GM19452 (cell line): Measurements from ENCODE around the gene FHL3.
"Not testable (repeated sequence)": the region's sequence is repeated elsewhere in the genome, so short reads cannot be mapped to it uniquely, and the experiment has no call there.

Experiments
- ATAC-seq: cut with Tn5 transposase; IDR thresholded peaks from one replicate; pipeline ENCODE4 v1.9.1; 2021; ENCODE audit not compliant: unreplicated experiment

FHL3 gene

GRCh38 chr1:37995751-37996345, 9.5 kb downstream of the FHL3 start:
- ATAC-seq = no peak

GRCh38 chr1:37994886-37995566, 10.3 kb downstream of the FHL3 start:
- ATAC-seq = no peak

DNA sequence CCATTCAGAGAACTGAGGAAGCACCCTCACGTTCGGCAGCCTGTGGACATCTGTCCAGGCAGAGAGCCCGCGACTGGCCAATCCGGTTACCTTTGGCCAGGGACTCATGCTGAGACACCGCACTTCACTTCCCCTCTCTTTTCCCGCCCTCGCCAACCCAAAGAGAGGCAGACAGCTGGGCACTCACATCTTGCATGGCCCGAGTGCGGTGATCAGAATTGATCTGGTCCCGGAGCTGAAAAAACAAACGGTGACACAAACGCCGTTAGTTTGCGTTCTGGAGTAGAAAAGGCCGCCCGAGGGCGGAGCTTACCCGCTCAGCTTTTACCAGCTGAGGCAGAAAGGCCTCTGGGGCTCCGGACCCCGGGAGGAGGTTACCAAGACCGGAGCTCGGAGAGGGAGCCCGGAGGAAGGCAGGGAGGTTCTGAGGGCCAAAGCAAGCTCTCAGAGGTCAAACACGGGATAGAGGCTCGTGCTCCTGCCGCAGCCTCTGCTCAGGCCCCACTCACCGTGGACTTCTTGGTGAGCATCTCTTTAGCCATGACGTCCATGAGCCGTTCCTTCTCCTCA, 15.9 kb downstream of the FHL3 start:
- ATAC-seq = peak; percentile 22

- ATAC-seq = no peak
Measured at GRCh38 chr1:37987679-37988078, 17.6 kb downstream of the FHL3 start.

DNA sequence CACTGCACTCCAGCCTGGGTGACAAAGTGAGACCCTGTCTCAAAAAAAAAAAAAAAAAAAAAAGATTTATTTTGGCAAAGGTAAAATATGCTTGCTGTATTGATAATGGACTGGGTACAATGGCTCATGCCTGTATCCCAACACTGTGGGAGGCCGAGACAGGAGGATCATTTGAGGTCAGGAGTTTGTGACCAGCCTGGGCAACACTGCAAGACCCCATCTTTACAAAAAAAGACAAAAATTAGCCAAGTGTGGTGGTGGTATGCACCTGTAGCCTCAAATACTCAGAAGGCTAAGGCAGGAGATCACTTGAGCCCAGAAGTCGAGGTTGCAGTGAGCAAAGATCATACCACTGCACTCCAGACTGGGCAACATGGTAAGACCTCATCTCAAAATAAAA, 21.8 kb downstream of the FHL3 start:
- ATAC-seq = no peak

DNA sequence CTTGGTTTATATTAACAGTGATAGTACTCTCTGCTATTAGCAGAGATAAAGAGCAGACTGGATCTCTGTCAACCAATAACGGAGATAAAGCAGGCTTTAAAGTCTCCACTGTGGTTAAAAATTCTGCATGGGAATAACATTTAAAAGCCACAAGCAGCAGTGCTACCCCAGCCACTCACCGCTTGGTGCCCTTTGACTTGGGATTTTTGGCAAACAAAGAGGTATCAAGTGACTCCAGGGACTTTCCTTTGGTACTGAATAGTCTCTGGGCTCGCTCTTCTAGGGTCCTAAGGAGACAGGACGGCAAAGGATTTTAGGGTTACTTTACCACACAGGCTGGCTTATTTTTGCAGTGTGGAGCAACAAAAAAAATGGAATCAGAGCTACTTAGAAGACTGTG, 26.8 kb downstream of the FHL3 start:
- no peak for ATAC-seq

DNA sequence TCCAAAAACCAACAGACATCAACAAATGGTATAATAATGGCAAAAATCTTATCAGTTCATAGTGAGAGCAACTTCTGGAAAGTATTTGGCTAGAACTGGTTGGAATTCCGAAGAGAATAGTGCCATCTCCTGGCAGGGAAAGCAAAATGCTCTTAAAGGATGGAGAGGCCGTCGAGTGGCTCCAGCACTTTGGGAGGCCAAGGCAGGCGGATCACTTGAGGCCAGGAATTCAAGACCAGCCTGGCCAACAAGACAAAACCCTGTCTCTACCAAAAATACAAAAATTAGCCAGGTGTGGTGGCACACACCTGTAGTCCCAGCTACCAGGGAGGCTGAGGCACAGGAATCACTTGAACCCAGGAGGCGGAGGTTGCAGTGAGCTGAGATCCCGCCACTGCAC, 30.2 kb downstream of the FHL3 start:
- not testable (repeated sequence) for ATAC-seq

- ATAC-seq = no peak
Measured at GRCh38 chr1:37974567-37974966, 30.7 kb downstream of the FHL3 start.

GRCh38 chr1:37973684-37974083, 31.6 kb downstream of the FHL3 start:
- not testable (repeated sequence) for ATAC-seq

- no peak for ATAC-seq
Measured at GRCh38 chr1:37965301-37965700, 40.0 kb downstream of the FHL3 start.

DNA sequence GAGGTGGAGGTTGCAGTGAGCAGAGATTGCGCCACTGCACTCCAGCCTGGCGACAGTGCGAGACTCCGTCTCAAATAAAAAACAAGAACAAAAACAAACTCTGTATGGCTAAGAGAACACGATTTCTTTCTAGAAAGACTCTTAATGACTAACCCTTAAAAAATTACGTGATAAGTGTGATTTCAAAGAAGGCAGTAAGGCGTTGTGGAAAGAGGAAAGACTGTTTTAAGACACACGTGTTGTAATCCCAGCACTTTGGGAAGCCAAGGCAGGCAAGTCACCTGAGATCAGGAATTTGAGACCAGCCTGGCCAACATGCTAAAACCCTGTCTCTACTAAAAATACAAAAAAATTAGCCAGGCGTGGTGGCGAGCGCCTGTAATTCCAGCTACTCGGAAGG, 41.2 kb downstream of the FHL3 start:
- ATAC-seq = not testable (repeated sequence)

GRCh38 chr1:37958690-37959089, 46.6 kb downstream of the FHL3 start:
- ATAC-seq = no peak

- no peak for ATAC-seq
Measured at GRCh38 chr1:37955685-37956084, 49.6 kb downstream of the FHL3 start.

DNA sequence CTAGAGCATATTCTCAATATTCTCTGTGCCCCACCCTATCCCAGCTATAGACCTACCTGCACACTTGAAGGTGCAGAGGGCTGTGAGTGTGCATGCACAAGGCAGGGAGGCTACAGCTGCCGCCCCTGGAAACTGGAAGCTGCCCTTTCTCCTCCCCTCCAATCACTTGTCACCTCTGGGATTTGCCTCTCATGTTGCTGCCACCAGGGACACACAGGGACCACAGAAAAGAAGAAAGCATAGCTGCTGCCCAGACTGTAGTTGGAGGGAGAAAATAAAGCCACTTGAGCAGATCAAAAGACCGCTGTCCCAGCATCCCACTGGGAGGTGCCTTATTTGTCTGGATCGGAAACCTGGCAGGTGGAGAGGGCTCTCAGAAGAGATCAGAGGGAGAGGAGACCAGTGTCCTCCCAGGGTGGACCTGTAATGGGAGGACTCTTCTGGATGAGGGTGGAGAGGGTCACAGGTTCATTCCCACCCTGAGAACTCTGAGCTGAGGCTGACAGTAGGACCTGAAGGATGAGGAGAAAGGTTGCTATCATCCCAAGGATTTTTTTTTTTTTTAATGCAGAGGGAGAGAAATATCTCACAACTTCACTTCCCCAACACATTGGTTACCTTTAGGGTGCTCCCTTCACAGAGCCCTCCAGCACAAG, 50.9 kb downstream of the FHL3 start:
- no peak for ATAC-seq

DNA sequence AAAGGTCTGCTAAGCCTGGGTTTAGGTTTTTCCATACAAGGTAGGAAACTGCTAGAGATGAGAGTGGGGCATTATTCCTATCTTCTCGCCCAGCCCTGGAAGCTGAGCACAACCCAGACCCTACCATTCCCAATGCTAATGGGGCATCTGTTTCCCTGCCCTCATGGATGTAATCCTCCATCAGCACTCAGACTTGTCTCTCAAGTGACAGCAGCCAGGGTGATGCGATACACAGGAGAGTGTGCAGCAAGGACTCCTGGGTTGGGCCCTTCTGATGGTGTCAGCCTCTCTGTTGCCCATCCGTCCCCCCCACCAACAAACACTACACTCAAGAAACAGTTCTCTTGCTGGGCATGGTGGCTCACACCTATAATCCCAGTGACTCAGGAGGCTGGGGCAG, 52.6 kb downstream of the FHL3 start:
- no peak for ATAC-seq

GRCh38 chr1:37951783-37952624, 53.3 kb downstream of the FHL3 start:
- no peak for ATAC-seq

- no peak for ATAC-seq
Measured at GRCh38 chr1:37951041-37951782, 54.1 kb downstream of the FHL3 start.

DNA sequence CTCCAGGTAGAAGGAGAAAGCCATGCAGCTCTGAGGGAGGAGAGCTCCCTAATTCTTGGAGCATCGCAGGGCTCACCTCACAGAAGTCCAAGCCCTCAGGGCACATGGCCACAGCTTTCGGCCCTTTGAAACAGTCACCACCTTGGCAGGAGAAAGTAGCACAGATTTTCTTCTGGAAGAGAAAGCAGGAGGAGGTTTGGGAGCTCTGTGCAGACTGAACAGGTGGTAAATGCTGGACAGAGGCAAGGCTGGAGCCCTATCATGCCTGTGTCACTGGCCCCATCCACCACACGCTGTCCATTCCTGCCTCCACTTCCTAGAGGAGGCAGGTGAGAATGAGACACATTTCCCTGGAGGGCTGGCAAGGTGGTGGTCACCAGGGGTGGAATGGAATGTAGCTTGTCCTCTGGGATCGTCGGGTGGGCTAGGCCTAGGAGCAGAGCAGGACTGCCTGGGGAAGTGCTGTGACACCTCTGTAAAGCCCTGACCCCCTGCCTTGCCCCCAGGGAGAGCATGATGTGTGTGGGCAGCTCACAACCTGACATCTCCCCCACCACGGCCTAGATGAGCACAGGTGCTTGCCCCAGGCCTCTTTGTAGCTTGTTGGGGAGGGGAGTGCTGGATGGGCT, 55.7 kb downstream of the FHL3 start:
- ATAC-seq = no peak

DNA sequence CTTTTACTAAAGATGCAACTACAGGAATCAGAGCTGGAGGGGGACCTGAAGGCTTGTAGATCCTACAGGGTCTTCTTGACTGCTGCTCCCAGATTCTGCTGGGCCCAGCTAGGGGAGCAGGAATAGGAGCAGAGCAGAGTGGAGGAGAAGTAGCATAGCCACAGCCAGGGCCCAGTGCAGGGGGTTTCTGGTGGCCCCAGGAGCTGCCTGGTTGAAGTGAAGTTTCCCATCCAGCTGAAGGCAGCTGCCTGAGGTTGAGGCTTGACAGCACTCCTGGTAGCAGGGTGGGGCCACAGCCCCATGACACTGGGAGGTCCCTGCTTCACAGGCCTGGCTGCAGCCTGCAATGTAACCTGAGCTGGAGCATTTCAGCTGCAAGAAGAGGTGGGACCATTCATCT, 56.5 kb downstream of the FHL3 start:
- ATAC-seq = no peak

- no peak for ATAC-seq
Measured at GRCh38 chr1:37948166-37948565, 57.1 kb downstream of the FHL3 start.
